Lower leg skin (tissue), 3 donors: Measurements from ENCODE around the gene NCAM2.

Experiments
- CTCF ChIP-seq, 3 donors: fragments of 450-650 bp; IDR thresholded peaks; one replicate each; pipeline ENCODE4 v1.5.1; 2016; ENCODE audit warnings: antibody characterized with exemption in 3 of 3, mild to moderate bottlenecking in 3 of 3, moderate library complexity in 2 of 3
- POLR2A ChIP-seq, 2 donors: fragments of 450-650 bp; IDR thresholded peaks; one replicate each; pipeline ENCODE4 v1.6.1; 2016 to 2017; ENCODE audit warnings: antibody characterized with exemption in 2 of 2, mild to moderate bottlenecking in 1 of 2, moderate library complexity in 1 of 2

DNA sequence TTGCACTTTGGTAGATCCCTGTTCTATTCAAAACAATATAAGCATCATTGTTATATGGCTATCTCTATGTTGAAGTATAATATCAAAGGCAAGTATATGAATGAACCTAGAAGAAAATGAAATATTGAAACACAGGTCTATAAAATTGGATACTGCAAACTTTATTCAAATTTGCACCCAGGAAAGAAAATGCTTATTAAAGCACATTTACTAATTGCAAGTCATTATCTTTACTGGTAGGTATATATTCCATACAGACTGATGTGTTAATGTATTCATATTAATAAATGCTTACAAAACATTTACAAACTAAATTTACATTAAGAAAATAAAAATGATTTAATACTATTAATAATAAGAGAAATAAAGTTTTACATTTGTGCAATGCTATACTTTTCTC lies 469.8 kb downstream of the NCAM2 start:
- TF ChIP-seq CTCF (IDR thresholded peaks at IDR 0.05) (no peak), POLR2A (IDR thresholded peaks at IDR 0.05) (no peak)
